Measurements from ENCODE around the gene SNX14.

GRCh38 chr6:85576476-85576875, 17.2 kb downstream of the SNX14 start:
- TF ChIP-seq, protein P1, sequence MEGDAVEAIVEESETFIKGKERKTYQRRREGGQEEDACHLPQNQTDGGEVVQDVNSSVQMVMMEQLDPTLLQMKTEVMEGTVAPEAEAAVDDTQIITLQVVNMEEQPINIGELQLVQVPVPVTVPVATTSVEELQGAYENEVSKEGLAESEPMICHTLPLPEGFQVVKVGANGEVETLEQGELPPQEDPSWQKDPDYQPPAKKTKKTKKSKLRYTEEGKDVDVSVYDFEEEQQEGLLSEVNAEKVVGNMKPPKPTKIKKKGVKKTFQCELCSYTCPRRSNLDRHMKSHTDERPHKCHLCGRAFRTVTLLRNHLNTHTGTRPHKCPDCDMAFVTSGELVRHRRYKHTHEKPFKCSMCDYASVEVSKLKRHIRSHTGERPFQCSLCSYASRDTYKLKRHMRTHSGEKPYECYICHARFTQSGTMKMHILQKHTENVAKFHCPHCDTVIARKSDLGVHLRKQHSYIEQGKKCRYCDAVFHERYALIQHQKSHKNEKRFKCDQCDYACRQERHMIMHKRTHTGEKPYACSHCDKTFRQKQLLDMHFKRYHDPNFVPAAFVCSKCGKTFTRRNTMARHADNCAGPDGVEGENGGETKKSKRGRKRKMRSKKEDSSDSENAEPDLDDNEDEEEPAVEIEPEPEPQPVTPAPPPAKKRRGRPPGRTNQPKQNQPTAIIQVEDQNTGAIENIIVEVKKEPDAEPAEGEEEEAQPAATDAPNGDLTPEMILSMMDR (IDR thresholded peaks at IDR 0.05): no peak
- TF ChIP-seq POLR2A (IDR thresholded peaks at IDR 0.05): no peak

All from heart left ventricle (tissue), 13 donors.